Activated CD4-positive, alpha-beta T cell treated with anti-CD3 and anti-CD28 coated beads, Interleukin-2, amount 50 U/mL, for 24 hours (primary cell): ENCODE measurements around the gene PSMC3.

Experiments
- DNase-seq, 2 donors: peaks; one replicate each; pipeline ENCODE4 v3.0.0-alpha.2; 2020; ENCODE audit warnings: low read depth in 1 of 2, low spot score in 1 of 2

Gene PSMC3

DNA sequence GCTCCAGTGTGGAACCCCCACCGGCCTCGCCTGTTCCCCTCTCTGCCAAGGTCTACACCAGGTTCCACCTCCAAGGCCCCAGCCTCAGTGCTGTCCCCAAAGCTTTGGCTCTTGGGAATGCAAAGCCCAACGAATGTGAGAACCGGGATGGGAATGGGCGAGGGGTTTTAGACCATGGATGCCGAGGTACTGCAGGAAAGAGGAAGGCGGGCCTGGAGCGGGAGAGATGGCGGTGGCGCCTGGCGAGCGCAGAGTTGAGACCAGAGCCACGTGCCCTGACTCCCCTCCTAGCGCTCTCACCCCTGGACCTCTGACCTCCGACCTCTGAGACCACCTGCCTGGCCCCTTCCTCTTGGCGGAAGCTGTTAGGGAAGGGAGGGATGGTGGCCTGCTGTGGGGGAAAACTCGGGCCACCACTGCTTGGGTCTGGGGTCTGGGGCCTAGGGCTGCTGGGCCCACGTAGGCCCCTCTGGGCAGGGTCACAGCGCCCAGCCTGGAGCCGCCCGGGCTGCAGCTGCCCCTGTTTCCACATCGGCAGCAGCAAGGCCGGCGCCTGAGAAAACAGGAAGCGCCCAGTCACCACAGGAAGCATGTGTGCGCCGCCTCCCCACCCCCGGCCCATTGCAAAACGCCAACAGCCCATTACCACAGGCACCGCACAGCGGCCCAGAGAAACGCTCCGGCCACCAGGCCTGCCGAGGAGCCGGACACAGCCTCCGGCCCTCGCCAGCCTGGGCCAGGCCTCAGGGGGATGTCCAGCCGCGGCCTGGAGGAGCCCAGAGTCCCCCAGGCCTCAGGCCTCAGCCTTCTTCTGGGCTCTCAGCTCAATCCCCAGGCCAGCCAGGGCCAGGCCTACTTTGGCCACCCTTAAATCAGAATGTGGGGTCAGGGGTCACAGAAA is 31.7 kb downstream of the PSMC3 start:
- peak in 1 of 2 donors; percentile 50 for DNase-seq

GRCh38 chr11:47394050-47394321 is 32.3 kb downstream of the PSMC3 start:
- no peak for DNase-seq

DNA sequence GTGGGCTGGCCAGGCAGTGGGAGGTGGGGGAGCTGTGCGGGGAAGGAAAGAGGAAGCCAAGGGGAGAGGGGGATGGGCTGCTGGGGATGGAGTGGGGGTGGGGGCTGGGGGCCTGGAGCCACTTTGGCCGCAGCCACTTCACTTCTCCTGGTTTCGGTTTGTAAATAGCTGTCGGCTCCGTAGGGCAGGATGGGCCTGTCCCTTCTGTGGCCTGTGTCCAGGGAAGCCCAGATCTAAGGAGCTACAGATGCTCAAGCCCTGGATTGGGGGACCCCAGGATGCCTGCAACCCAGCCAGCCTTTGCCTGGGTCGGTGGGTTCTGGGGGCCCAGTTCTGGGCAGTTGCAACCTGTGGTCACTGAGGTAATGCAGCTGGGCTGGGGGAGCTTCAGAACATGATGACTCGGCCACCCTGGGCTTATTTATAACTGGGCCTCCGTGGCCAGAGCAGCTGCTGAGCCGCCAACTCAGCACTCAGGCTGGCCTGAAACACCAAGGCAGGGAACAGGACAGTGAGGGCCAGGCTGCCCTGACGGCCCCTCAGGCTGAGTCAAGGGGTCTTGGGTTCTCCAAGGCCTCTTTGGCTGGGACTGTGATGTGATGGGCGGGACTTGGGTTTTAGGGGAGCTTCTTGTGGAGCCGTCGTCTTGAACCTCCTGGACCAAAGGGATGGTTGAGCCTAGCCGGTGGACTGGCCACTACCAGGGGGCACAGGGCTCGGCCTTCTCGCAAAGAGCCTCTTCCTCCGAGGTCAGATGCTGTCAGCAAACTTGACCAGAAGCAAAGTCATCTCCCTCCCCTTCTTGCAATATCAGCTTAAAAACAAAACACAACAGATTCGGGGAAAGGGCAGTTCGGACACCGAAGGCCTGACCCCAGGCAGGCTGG is 32.8 kb downstream of the PSMC3 start:
- DNase-seq: no peak

- DNase-seq: no peak
Observed at GRCh38 chr11:47392546-47393162, 33.6 kb downstream of the PSMC3 start.

- no peak for DNase-seq
Observed at GRCh38 chr11:47391711-47392432, 34.4 kb downstream of the PSMC3 start.

DNA sequence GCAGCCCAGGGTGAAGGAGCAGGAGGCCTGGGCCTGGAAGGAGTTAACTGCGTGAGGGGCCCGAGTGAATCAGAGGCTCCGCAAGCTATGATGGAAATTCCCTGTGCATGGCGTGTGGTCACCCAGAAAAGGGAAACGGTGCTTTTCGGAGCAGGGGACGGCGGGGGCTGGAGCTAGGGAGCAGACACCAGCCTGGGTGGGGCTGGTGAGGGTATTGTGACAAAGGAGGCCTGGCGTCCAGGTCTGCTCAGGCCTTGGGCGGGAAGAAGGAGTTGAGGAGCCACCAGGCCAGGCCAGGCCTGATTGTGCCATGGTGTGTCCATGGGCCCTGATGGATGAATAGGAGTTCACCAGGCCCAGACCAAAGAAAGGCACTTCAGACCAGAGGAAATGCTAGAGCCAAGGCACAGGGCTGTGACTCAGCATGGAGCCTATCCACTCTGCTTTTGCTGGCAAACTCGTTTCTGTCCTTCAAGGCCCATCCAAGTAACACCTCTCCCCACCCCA is 35.1 kb downstream of the PSMC3 start:
- DNase-seq: no peak

DNA sequence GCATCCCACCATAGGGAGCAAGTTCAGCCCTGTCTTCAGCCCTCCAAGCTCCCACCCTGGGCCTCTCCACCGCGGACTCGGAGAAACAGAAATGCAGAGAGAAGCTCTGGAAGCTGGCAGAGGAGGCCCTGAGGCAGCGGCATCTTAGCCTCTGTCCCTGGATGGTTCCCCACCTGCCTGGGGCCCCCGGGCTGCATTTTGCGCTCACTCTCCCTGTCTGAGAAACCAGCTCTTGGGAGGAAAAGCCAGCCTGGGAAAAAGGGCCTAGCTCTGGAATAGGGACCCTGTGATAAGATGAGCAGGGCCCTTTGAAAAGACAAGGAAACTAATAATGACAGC is 35.8 kb downstream of the PSMC3 start:
- no peak for DNase-seq

DNA sequence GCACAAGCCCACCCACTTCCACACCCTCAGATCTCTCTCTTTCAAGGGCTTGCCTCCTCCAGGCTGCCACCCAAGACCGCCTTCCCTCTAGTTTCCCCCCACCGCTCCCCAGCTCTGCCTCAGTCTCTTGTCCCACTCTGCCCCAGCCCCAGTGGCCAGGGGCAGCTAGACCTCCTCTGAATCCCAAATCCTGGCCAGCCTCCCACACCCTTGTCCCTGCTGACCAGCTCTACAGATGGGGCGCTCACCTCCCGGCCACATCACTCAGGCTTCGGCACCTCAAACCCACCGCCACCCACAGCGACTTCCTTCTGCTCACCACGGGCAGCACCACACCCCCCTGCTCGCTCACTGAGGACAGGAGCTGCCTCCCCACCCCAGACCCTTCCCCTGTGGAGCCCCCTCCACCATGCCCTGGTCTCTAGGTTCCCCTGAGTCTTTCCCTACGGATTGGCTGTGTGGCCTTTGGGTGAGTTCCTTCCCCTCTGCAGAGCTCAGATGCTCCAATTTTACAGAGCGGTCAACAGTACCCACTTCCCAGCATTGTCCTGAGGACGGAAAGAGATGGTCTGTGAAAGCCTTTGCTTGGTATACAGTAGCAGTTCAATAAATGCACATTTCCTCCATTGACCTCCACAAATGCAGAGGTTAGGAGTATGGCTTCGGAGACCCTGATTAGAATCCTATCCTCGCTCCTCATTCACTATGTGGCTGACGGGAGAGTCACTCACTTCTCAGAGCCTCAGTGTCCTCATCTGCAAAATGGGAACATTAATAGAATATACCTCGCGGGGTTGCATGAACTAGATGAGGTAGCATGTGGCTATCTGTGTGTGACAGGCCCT is 36.4 kb downstream of the PSMC3 start:
- no peak for DNase-seq

- no peak for DNase-seq
Observed at GRCh38 chr11:47388697-47389576, 37.3 kb downstream of the PSMC3 start.

DNA sequence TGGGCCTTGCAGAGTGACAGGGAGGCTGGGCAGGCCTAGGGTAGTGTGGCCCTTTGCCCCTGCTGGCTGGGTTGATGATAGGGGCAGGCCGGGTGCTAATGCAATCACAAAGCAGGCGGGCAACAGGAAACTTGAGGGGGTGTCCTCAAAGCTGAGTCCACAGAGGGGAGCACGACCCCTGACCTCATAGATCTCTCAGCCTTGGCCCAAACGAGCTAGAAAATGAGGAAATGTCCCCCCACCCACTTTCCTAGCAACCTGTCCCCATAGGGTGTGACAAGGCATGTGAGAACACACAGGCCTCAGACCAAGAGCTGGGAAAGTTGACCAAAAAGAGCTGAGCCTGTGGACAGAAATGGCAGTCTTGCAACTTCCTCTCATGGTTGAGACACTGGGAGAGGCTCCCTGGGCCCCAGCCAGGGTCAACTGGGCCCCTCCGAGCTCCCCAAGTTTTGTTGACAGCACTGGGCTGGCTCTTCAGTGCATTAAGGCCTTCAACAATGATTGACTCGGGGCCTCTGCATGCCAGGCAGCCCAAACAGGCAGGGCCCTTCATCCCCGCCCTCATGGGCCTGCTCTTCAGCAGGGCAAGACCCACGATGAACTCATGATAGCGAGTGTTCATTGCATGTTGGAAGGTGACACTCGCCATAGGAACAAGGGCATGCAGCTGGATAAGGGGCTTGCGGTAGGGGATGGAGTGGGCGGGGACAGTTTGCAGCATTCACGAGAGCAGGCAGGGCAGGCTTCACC is 38.1 kb downstream of the PSMC3 start:
- DNase-seq: no peak

DNA sequence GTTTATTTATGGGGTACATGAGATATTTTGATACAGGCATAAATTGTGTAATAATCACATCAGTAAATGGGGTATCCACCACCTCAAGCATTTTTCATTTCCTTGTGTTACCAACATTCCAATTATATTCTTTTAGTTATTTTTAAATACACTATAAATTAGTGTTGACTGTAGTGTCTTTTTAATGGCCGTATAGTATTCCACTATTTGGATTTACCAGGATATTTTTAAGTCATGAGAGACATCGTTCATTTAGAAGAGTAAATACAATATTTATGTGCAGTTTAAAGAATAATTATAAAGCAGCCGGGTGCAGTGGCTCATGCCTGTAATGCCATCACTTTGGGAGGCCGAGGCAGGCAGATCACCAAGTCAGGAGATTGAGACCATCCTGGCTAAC is 41.7 kb downstream of the PSMC3 start:
- no peak for DNase-seq

DNA sequence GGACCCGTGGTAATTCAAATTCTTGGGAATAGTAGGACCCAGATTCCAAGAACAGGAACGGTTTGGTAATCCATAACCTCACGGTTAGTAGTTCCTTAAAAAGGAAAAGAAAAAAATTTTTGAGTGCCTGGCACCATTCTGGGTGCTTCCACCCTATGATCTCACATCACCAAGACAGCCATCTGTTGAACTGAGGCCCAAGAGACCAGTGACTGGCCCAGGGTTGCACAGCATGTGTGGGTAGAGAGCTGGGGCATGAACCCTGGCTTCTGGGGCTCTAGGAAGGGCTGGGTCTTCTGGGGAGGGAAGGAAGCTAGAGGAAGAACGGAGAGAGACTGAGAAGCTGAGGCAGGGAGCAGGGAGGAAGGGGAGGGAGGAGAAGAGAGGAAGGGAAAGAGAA is 43.2 kb downstream of the PSMC3 start:
- DNase-seq: no peak

DNA sequence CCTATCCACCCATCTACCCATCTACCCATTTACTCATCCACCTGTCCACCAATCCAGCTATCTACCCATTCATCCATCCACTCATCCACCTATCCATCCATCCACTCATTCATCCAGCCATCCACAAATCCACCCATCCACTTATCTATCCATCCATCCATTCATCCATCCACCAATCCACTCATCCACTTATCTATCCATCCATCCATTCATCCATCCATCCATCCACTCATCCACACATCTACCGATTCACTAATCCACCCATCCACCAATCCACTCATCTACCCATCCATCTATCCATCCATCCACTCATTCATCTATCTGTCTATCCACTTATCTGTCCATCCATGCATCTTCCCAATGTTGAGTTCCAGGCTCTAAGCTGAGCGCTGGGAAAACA is 46.2 kb downstream of the PSMC3 start:
- DNase-seq: no peak

DNA sequence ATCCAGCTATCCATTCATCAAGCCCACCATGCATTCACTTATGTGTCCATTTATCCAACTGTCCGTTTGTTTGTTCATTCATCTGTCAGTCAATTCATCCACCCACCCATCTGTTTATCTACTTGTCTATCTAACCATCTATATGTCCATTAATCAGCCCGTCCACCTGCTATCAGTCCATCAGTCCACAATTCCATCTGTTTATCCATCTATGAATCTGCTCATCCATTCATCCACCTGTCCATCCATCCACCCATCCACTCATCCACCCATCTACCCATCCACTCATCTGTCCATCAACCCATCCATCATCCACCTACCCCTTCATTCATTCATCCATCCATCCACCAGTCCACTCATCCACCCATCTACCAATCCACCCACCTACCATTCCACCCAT is 46.9 kb downstream of the PSMC3 start:
- DNase-seq: no peak

DNA sequence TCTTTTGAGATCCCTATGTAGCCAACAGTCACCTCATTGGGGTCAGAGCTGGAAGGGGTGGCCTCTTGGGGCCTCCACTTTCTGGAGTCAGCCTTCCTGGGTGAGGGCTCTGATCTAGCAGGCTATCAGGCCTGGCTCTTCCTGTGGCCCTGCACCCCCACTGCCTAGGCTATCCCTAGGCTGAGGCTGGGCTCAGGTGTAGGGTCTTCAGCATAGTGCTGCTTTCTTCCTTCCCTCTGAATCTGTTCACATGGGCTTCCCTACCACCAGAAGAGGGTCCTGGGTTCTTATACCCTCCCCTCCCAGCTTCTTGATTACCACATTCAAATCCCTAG is 47.4 kb downstream of the PSMC3 start:
- no peak for DNase-seq

GRCh38 chr11:47378010-47378835 is 48.0 kb downstream of the PSMC3 start, which contains the start of gene SPI1:
Gene SPI1 (minus strand): TSS chr11:47378547. CDS start chr11:47378353, 194 bp downstream.
- no peak for DNase-seq

DNA sequence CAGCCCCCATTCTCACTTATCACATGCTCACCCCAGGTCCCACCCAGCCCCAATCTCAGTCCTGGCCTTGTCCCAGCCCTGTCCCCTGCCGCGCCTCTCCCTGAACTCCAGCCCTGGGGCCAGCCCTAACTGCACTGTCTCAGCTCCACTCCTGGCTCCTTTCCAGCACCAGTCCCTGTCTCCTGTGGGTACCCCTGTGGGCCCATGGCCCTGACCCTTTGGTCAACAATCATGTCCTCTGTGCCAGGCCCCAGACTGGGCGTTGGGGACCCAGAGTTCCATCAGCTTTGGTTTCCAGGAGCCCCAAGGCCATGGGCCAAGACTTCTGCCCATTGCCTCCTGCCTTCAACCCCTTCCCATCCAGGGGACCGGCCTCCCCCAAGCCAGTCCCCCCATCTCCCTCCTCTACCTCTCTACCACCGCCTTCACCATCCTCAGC is 48.6 kb downstream of the PSMC3 start:
- DNase-seq: no peak
